ENCODE data around the gene MIA. TPM values are rescaled to one million over a fixed set of nuclear protein-coding genes. Genes with fewer than 3 reads are reported as not detected.
"Not testable (repeated sequence)": the region's sequence is repeated elsewhere in the genome, so short reads cannot be mapped to it uniquely, and the experiment has no call there.

Gene MIA
- polyA plus RNA-seq, 4 donors, result 2.7 to 4.3 (median 3.2) TPM; not detected in 1

GRCh38 chr19:40822704-40823553, 47.6 kb downstream of the MIA start:
- H3K27ac ChIP-seq (ENCODE audit: low read depth in 1 of 3, low read length in 2 of 3), result peak overlapping the region in 2 of 3 donors; percentile 36 to 95
- 48 to 62% (median 55%) methylated on average over 9 of the region's 9 CpGs for WGBS, 3 donors
- peaks cover 0 to 40% (median 0%) of the 10 kb centered on the region in 3 donors for H3K4me1 ChIP-seq (ENCODE audit: control insufficient read depth in 3 of 3, insufficient read depth in 2 of 3, low read depth in 1 of 3, low read length in 2 of 3)
- not testable (repeated sequence) for FAIRE-seq; H3K27me3 ChIP-seq (ENCODE audit: control insufficient read depth in 3 of 3, insufficient read depth in 3 of 3, low read length in 3 of 3); H3K4me3 ChIP-seq (ENCODE audit: low read depth in 1 of 3, low read length in 3 of 3); H3K9me3 ChIP-seq (ENCODE audit: control insufficient read depth in 2 of 2, insufficient read depth in 1 of 2, low read depth in 1 of 2, low read length in 1 of 2)
- peaks cover 0 to 13% (median 2%) of the 10 kb centered on the region in 3 donors for H3K36me3 ChIP-seq (ENCODE audit: control insufficient read depth in 3 of 3, insufficient read depth in 2 of 3, low read depth in 1 of 3, low read length in 3 of 3)
- DNase-seq, result peak in 1 of 2 donors; percentile 67

- DNase-seq; H3K9me3 ChIP-seq (ENCODE audit: control insufficient read depth in 2 of 2, insufficient read depth in 1 of 2, low read depth in 1 of 2, low read length in 1 of 2); H3K4me3 ChIP-seq (ENCODE audit: low read depth in 1 of 3, low read length in 3 of 3); FAIRE-seq; H3K27ac ChIP-seq (ENCODE audit: low read depth in 1 of 3, low read length in 2 of 3); H3K27me3 ChIP-seq (ENCODE audit: control insufficient read depth in 3 of 3, insufficient read depth in 3 of 3, low read length in 3 of 3): not testable (repeated sequence)
- Histone ChIP-seq H3K4me1 (ENCODE audit: control insufficient read depth in 3 of 3, insufficient read depth in 2 of 3, low read depth in 1 of 3, low read length in 2 of 3) (peaks cover 0 to 27% (median 0%) of the 10 kb centered on the region in 3 donors), H3K36me3 (ENCODE audit: control insufficient read depth in 3 of 3, insufficient read depth in 2 of 3, low read depth in 1 of 3, low read length in 3 of 3) (peaks cover 0 to 14% (median 2%) of the 10 kb centered on the region in 3 donors)
- WGBS, 3 donors, result 84 to 90% (median 87%) methylated on average over 15 to 16 of the region's 16 CpGs
Observed at GRCh38 chr19:40824916-40825315, 49.6 kb downstream of the MIA start.

DNA sequence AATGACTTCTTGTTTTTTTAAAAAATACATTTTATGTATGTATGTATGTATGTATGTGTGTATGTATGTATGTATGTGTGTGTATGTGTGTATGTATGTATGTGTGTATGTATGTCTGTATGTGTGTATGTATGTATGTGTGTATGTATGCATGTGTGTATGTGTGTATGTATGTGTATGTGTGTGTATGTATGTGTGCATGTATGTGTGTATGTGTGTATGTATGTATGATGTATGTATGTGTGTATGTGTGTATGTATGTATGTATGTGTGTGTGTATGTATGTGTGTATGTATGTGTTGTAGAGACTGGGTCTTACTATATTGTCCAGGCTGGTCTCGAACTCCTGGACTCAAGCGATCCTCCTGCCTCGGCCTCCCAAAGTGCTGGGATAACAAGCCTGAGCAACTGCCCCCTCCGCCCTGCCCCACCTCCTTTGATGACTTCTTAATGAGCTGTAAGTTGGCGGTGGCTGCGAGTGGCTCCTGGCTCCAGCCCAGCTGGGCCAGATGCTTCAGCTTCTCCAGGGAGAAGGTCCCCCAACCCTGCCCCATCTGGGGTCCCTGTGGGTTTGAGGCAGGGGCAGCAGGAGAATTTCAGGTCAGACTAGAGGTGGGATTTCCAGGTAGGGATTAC, 50.3 kb downstream of the MIA start:
- H3K36me3 ChIP-seq (ENCODE audit: control insufficient read depth in 3 of 3, insufficient read depth in 2 of 3, low read depth in 1 of 3, low read length in 3 of 3), result peaks cover 0 to 14% (median 2%) of the 10 kb centered on the region in 3 donors
- not testable (repeated sequence) for FAIRE-seq; DNase-seq; H3K4me3 ChIP-seq (ENCODE audit: low read depth in 1 of 3, low read length in 3 of 3); H3K27ac ChIP-seq (ENCODE audit: low read depth in 1 of 3, low read length in 2 of 3); H3K27me3 ChIP-seq (ENCODE audit: control insufficient read depth in 3 of 3, insufficient read depth in 3 of 3, low read length in 3 of 3); H3K9me3 ChIP-seq (ENCODE audit: control insufficient read depth in 2 of 2, insufficient read depth in 1 of 2, low read depth in 1 of 2, low read length in 1 of 2)
- 51 to 86% (median 53%) methylated on average over 2 to 5 of the region's 6 CpGs for WGBS, 3 donors
- peaks cover 0 to 29% (median 0%) of the 10 kb centered on the region in 3 donors for H3K4me1 ChIP-seq (ENCODE audit: control insufficient read depth in 3 of 3, insufficient read depth in 2 of 3, low read depth in 1 of 3, low read length in 2 of 3)

- Histone ChIP-seq H3K4me1 (ENCODE audit: control insufficient read depth in 3 of 3, insufficient read depth in 2 of 3, low read depth in 1 of 3, low read length in 2 of 3) (peaks cover 0 to 35% (median 0%) of the 10 kb centered on the region in 3 donors), H3K36me3 (ENCODE audit: control insufficient read depth in 3 of 3, insufficient read depth in 2 of 3, low read depth in 1 of 3, low read length in 3 of 3) (peaks cover 0 to 14% (median 2%) of the 10 kb centered on the region in 3 donors)
- WGBS, 3 donors, result 74 to 94% (median 90%) methylated on average over 4 to 11 of the region's 14 CpGs
- not testable (repeated sequence) for H3K27ac ChIP-seq (ENCODE audit: low read depth in 1 of 3, low read length in 2 of 3); H3K9me3 ChIP-seq (ENCODE audit: control insufficient read depth in 2 of 2, insufficient read depth in 1 of 2, low read depth in 1 of 2, low read length in 1 of 2); DNase-seq; FAIRE-seq; H3K27me3 ChIP-seq (ENCODE audit: control insufficient read depth in 3 of 3, insufficient read depth in 3 of 3, low read length in 3 of 3); H3K4me3 ChIP-seq (ENCODE audit: low read depth in 1 of 3, low read length in 3 of 3)
Observed at GRCh38 chr19:40826312-40826698, 51.0 kb downstream of the MIA start.

- DNase-seq; H3K27ac ChIP-seq (ENCODE audit: low read depth in 1 of 3, low read length in 2 of 3); H3K27me3 ChIP-seq (ENCODE audit: control insufficient read depth in 3 of 3, insufficient read depth in 3 of 3, low read length in 3 of 3); H3K9me3 ChIP-seq (ENCODE audit: control insufficient read depth in 2 of 2, insufficient read depth in 1 of 2, low read depth in 1 of 2, low read length in 1 of 2); FAIRE-seq; H3K4me3 ChIP-seq (ENCODE audit: low read depth in 1 of 3, low read length in 3 of 3): not testable (repeated sequence)
- H3K4me1 ChIP-seq (ENCODE audit: control insufficient read depth in 3 of 3, insufficient read depth in 2 of 3, low read depth in 1 of 3, low read length in 2 of 3), result peaks cover 0 to 36% (median 0%) of the 10 kb centered on the region in 3 donors
- H3K36me3 ChIP-seq (ENCODE audit: control insufficient read depth in 3 of 3, insufficient read depth in 2 of 3, low read depth in 1 of 3, low read length in 3 of 3), result peaks cover 0 to 14% (median 2%) of the 10 kb centered on the region in 3 donors
- WGBS, 3 donors, result 76 to 86% (median 84%) methylated on average over 29 of the region's 29 CpGs
Observed at GRCh38 chr19:40826699-40827385, 51.5 kb downstream of the MIA start.

Other genes with a start within 250 kb of the MIA start
- 10 to 100 TPM; 27.0 to 70.3 (median 60.4) TPM for gene SHKBP1, start 198.6 kb upstream of the MIA start, polyA plus RNA-seq
- 100 to 1,000 TPM in 2 of 4 donors, 10 to 100 TPM in 2; 63.3 to 222 (median 116) TPM for gene LTBP4, start 174.2 kb upstream of the MIA start, polyA plus RNA-seq
- gene NUMBL, start 84.9 kb upstream of the MIA start, polyA plus RNA-seq, result 10 to 100 TPM in 2 of 4 donors, 1 to 10 TPM in 2; 6.2 to 15.6 (median 9.9) TPM
- gene COQ8B, start 58.6 kb upstream of the MIA start, polyA plus RNA-seq, result 10 to 100 TPM; 29.2 to 45.5 (median 42.8) TPM
- 10 to 100 TPM; 22.7 to 36.5 (median 25.5) TPM for gene ITPKC, start 58.4 kb upstream of the MIA start, polyA plus RNA-seq
- 10 to 100 TPM; 12.1 to 27.5 (median 18.0) TPM for gene ACTMAP, start 25.0 kb upstream of the MIA start, polyA plus RNA-seq
- 10 to 100 TPM; 25.7 to 77.8 (median 52.7) TPM for gene SNRPA, start 24.3 kb upstream of the MIA start, polyA plus RNA-seq
- 10 to 100 TPM; 20.1 to 48.1 (median 43.1) TPM for gene RAB4B, start 2.7 kb downstream of the MIA start, polyA plus RNA-seq
- gene EGLN2, start 23.7 kb downstream of the MIA start, polyA plus RNA-seq, result 100 to 1,000 TPM in 1 of 4 donors, 10 to 100 TPM in 3; 60.1 to 103 (median 81.3) TPM
- gene CYP2A6, start 74.9 kb downstream of the MIA start, polyA plus RNA-seq, result under 1 TPM in 2 of 4 donors, not detected in 2; 0.04 to 0.18 TPM
- under 1 TPM in 1 of 4 donors, not detected in 3; 0.13 TPM for gene CYP2A7, start 106.7 kb downstream of the MIA start, polyA plus RNA-seq
- gene CYP2B6, start 215.8 kb downstream of the MIA start, polyA plus RNA-seq, result 1 to 10 TPM; 3.8 to 9.7 (median 6.5) TPM

Measured in small intestine (tissue), 7 donors.